NCI-H526 (cell line): Measurements from ENCODE around the gene SEPTIN12.

ENCODE experiments used
- DNase-seq, 2 experiments: peaks; one replicate each; lab custom pipeline; 2025; lab: John Stamatoyannopoulos, UW

SEPTIN12 gene

GRCh38 chr16:4783951-4784336 lies 4.2 kb downstream of the SEPTIN12 start:
- DNase-seq = no peak

GRCh38 chr16:4783251-4783950 lies 4.7 kb downstream of the SEPTIN12 start:
- DNase-seq = no peak

GRCh38 chr16:4780235-4780634 lies 7.9 kb downstream of the SEPTIN12 start:
- no peak for DNase-seq

GRCh38 chr16:4778050-4778392 lies 10.1 kb downstream of the SEPTIN12 start:
- DNase-seq = no peak

- no peak for DNase-seq
Observed at GRCh38 chr16:4777339-4778049, 10.7 kb downstream of the SEPTIN12 start.

GRCh38 chr16:4776141-4776705 lies 11.9 kb downstream of the SEPTIN12 start:
- DNase-seq = no peak

DNA sequence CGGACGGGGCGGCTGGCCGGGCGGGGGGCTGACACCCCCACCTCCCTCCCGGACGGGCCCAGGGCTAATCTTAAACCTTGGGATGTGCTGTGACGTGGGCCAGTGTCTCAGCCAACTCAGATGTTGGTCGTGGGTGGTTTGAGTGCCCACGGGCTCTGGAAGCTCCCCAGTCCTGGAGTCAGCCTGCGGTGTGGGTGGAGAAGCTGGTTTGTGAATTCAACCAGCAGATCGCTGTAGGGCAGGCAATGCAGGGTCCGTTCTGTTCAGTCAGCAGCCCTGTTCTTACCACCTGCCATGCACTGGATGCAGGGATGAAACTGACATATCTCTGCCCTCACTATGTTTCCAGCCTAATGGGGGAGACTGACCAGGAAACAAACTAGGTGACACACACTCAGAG lies 13.1 kb downstream of the SEPTIN12 start:
- no peak for DNase-seq

DNA sequence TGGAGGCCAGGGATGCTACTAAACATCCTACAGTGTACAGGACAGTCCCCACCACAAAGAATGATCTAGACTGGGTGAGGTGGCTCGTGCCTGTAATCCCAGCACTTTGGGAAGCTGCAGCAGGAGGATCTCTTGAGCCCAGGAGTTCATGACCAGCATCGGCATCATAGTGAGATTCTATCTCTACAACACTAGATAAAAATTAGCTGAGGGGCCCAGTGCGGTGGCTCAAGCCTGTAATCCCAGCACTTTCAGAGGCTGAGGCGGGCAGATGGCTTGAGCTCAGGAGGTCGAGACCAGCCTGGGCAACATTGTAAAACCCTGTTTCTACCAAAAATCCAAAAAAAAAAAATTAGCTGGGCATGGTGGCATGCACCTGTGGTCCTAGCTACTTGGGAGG lies 15.8 kb downstream of the SEPTIN12 start:
- DNase-seq = no peak

- DNase-seq = no peak
Observed at GRCh38 chr16:4771646-4772045, 16.5 kb downstream of the SEPTIN12 start.

DNA sequence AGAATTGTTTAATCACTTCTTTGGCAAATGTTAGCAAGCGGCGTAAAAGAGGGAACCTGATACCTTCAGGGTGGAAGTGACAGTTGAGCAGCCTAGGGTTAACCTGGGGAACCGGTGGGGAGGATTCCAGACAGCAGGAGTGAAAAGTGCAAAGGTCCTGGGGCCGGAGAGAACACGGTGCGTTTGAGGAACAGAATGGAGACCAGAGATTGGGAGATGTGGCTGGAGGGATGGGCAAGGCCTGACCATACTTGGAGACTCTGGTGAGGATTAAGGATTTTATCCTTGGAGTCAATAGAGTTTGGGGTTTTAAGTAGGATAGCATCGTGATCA lies 18.9 kb downstream of the SEPTIN12 start:
- DNase-seq = peak in 1 of 2 experiments; percentile 15

- peak; percentile 78 to 94 for DNase-seq
Observed at GRCh38 chr16:4768549-4769305, 19.4 kb downstream of the SEPTIN12 start.

GRCh38 chr16:4767872-4768548 lies 20.1 kb downstream of the SEPTIN12 start:
- no peak for DNase-seq

- DNase-seq = peak; percentile 70 to 93
Observed at GRCh38 chr16:4766875-4767628, 21.1 kb downstream of the SEPTIN12 start, which contains the start of gene ZNF500. Gene ZNF500 (minus strand): TSS chr16:4767162. CDS start chr16:4765978, 1,184 bp downstream.

- DNase-seq = no peak
Observed at GRCh38 chr16:4765511-4766474, 22.4 kb downstream of the SEPTIN12 start.

GRCh38 chr16:4763791-4764190 lies 24.4 kb downstream of the SEPTIN12 start:
- DNase-seq = no peak

GRCh38 chr16:4762205-4762604 lies 25.9 kb downstream of the SEPTIN12 start:
- DNase-seq = no peak

- no peak for DNase-seq
Observed at GRCh38 chr16:4760221-4760910, 27.8 kb downstream of the SEPTIN12 start.

GRCh38 chr16:4755687-4756086 lies 32.5 kb downstream of the SEPTIN12 start:
- no peak for DNase-seq

GRCh38 chr16:4754865-4755264 lies 33.3 kb downstream of the SEPTIN12 start:
- DNase-seq = no peak

DNA sequence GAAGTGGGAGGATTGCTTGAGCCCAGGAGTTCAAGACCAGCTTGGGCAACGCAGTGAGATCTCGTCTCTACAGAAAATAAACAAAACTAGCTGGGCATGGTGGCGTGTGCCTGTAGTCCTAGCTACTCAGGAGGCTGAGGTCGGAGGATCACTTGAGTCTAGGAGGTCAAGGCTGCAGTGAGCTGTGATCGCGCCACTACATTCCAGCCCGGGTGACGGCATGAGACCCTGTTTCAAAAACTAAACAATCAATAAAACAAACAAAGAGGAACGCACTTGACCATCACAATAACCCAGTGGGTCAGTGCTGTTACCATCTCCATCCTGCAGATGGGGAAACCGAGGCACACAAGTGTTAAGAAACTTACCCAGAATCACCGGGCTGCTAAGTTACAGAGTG lies 34.9 kb downstream of the SEPTIN12 start:
- DNase-seq = no peak
